Suprapubic skin (tissue), 3 donors: ENCODE data around the gene PDE2A.

Experiments
- POLR2AphosphoS5 ChIP-seq, 3 donors: sonication (generic); formaldehyde crosslinking; IDR thresholded peaks; one replicate each; pipeline ENCODE4 v1.6.1; 2017; ENCODE audit warnings: antibody characterized with exemption in 3 of 3
- TF ChIP-seq, protein P1 (sequence below), 2 donors: fragments of 200-600 bp in 1 of 2; fragments of 450-650 bp in 1 of 2; sonication (generic) in 1 of 2; IDR thresholded peaks; one replicate each; pipeline ENCODE4 v1.5.1; 2016 to 2019; ENCODE audit warnings: antibody characterized with exemption in 2 of 2, mild to moderate bottlenecking in 1 of 2, moderate library complexity in 1 of 2

DNA sequence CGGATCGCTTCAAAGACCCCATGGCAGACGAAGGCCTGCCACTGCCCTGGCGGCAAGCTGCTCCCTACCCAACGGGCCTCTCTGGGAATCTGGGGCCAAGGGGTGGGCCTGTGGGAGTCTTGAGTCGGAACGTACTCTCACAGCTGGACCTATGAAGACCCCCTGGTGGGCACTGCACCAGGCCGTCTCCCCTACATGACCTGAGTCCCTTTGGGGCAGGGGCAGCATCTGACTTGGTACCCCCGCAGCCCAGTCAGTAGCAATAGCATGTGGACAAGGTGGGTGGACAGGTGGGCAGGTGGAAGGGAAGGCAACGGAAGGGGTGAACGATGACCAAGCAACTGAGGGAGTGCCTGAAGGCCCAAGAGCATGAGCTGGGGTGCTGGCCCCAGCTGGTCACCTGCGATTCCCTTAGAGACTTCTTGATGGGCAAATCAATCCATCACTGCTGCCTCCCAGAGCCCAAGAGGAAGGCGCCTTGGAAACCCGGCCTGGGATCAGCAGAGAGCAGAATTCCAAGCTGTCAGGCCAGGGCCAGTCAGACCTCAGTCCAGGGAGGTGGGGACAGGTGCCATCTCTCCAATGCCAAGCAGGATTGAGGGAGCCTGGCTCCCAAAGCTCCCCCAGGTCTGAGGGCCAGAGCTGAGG lies 42.7 kb upstream of the PDE2A start:
- TF ChIP-seq, protein P1, sequence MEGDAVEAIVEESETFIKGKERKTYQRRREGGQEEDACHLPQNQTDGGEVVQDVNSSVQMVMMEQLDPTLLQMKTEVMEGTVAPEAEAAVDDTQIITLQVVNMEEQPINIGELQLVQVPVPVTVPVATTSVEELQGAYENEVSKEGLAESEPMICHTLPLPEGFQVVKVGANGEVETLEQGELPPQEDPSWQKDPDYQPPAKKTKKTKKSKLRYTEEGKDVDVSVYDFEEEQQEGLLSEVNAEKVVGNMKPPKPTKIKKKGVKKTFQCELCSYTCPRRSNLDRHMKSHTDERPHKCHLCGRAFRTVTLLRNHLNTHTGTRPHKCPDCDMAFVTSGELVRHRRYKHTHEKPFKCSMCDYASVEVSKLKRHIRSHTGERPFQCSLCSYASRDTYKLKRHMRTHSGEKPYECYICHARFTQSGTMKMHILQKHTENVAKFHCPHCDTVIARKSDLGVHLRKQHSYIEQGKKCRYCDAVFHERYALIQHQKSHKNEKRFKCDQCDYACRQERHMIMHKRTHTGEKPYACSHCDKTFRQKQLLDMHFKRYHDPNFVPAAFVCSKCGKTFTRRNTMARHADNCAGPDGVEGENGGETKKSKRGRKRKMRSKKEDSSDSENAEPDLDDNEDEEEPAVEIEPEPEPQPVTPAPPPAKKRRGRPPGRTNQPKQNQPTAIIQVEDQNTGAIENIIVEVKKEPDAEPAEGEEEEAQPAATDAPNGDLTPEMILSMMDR (IDR thresholded peaks at IDR 0.05) = no peak
- TF ChIP-seq POLR2AphosphoS5 (IDR thresholded peaks at IDR 0.05) = no peak
